ENCODE results near the gene PPIL6.

Gene PPIL6

GRCh38 chr6:109397020-109397419 lies 43.4 kb downstream of the PPIL6 start:
- DNase-seq (ENCODE audit: low read depth in 2 of 2, low spot score in 1 of 2) = no peak

GRCh38 chr6:109396046-109396718 lies 44.2 kb downstream of the PPIL6 start:
- no peak for DNase-seq (ENCODE audit: low read depth in 2 of 2, low spot score in 1 of 2)

DNA sequence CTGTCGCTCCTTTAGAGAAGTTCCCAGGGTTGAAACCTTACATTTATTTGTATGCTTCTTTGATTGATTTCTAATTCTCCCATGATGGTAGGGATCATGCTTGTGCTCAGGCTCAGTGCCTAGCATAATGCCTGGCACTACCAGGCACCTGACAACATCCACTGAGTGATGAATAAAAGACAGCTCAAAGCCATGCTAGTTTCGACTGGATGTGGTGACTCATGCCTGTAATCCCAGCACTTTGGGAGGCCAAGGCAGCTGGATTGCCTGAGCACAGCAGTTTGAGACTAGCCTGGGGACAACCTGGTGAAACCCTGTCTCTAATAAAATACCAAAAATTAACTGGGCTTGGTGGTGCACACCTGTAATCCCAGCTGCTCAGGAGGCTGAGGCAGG lies 46.5 kb downstream of the PPIL6 start:
- DNase-seq (ENCODE audit: low read depth in 2 of 2, low spot score in 1 of 2) = no peak

DNA sequence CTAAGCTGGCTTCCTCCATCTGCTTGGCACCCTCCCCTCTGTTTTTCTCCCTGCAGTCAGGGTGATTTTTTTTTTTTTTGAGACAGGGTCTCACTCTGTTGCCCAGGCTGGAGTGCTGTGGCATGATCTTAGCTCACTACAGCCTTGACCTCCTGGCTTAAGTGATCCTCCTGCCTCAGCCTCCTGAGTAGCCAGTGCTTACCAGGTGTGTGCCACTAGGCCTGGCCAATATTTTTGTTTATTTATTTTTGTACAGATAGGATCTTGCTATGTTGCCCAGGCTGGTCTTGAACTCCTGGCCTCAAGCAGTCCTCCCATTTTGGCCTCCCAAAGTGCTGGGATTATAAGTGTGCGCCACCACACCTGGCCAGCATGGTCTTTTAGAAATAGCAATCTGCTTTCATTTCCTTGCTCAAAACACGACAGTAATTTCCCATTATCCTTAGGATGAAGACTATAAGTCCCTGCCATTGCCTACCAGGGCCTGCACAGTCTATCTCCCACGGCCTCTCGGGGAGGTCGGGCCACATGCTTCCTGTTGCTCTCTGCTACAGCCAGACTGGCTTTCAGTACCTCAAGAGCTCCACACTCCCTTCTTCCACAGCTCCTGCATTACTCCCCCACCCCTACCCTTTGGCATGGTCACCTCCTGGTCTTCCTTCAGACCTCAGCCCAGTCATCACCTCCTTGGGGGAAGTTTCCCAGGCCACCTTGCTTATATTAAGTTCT lies 47.1 kb downstream of the PPIL6 start:
- no peak for DNase-seq (ENCODE audit: low read depth in 2 of 2, low spot score in 1 of 2)

DNA sequence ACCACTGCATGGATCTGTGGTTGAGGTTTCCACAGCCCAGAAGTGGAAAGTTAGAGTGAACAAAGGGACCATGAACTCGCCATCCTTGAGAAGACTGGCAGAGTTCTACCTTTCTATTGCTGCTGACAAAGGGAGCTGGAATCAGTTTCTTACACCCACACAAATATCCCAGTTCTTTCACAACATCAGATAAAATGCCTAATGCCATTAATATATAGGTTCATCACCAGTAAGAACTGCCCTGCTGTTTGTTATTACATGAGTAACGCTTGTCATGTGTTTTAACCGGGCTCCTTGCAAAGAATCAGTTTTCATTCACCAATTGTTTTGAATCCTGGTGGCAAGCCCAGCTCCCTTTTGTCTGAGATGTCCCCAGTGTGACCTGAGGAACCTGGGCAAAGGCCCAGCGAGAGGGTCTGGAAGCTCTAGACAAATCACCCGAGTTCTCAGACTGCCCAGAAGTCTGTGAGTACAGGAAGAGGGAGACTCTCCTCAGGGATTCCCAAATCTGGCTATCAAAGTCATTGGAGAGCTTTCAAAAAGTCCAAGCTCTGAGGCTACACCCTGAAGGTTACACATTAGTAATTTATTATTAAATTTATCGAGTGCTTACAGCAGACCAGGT lies 50.7 kb downstream of the PPIL6 start:
- DNase-seq (ENCODE audit: low read depth in 2 of 2, low spot score in 1 of 2) = no peak

- DNase-seq (ENCODE audit: low read depth in 2 of 2, low spot score in 1 of 2) = no peak
Measured at GRCh38 chr6:109388265-109388664, 52.2 kb downstream of the PPIL6 start.

GRCh38 chr6:109383438-109383940 lies 56.9 kb downstream of the PPIL6 start:
- no peak for DNase-seq (ENCODE audit: low read depth in 2 of 2, low spot score in 1 of 2)

- DNase-seq (ENCODE audit: low read depth in 2 of 2, low spot score in 1 of 2) = peak; percentile 81
Measured at GRCh38 chr6:109382576-109383437, 57.6 kb downstream of the PPIL6 start.

DNA sequence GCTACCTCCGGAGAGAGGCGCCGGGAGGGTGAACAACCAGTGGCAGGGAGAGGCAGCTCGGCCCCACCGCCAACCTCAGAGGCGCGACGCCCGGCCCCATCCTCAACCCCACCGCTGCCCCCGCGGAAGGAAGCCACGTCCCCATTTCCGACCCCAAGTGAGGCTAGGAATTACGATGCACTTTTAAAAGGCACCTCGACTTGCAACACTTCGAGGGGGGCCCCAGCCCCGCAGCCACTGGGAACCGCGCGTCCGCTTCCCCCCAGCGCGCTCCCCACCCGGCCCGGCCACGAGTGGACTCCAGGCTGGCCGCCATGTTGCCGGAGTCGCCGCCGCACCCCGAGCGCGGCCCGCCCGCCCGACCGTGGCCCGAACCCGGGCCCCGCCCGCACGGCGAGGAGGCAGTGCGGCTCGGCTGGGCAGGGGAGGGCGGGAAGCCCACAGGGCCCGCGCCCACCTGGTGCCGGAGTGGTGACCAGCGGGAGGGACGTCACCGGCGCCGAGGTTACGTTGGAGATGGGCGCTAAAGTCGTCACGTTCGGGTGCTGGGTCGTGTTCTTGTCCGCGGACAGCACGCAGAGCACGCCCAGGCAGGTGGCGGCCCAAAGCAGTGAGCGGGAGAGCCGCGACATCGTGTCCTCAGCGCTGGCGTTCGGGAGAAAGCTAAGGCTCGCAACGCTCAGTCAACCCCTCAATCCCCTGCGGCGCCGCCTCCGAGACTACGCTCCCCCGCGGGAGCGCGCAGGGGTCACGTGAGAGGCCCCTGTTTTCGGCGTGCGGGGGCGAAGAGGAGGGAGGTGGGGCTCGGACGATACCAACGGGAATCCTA lies 58.5 kb downstream of the PPIL6 start, which contains the start of gene CD164:
Gene CD164, minus strand, starts transcription at position 721 of the 829 bp plus-strand sequence. Its CDS starts 89 bp downstream, at position 632.
- DNase-seq (ENCODE audit: low read depth in 2 of 2, low spot score in 1 of 2) = peak; percentile 42 to 88

DNA sequence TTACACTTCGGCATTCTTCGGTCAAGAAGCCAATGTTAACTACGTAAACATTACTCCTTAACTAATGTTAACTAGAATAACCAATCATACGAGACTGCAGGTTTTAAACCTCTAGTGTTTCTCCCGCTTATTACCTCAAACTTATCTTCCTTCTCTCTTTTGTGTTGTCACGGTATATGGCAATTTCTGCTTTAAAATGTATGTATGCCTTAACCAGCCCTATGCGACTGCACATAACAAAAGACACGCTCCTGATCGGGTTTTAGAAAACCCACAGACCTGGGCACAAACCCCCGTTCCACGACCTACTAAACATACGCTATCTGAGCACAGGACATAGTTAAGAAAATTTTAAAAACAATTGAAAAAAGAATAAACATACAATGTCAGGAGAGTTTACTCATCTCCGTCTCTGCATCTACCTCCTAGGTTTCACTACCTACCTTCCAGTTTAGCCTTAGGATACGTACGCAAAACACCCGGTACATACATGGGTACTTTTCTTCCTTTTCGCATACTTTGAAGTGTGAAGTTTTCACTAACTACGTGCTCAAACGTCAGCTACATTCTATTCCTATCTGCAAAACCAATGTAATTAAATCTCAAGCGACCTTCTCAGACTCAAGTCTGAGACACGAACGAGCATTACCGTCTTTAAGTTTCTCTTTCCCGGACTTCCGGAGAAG lies 59.2 kb downstream of the PPIL6 start:
- no peak for DNase-seq (ENCODE audit: low read depth in 2 of 2, low spot score in 1 of 2)

DNA sequence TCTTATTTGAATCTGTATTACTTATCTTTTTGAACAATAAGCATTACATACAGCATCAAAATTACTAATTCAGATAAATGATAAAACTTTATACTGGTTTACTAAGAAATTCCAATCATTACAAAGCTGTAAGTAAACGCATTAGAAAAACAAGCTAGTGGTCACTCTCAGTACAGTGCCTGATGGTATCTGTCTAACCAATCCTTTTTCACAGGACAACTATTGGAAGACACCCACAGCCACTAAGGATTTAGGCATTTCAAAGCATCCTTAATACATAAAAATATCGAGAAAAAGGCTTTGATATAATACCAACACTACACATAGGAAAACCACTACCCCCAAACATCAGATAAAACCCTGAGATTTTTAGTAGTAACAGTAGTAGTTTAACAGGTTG lies 60.7 kb downstream of the PPIL6 start:
- no peak for DNase-seq (ENCODE audit: low read depth in 2 of 2, low spot score in 1 of 2)

DNA sequence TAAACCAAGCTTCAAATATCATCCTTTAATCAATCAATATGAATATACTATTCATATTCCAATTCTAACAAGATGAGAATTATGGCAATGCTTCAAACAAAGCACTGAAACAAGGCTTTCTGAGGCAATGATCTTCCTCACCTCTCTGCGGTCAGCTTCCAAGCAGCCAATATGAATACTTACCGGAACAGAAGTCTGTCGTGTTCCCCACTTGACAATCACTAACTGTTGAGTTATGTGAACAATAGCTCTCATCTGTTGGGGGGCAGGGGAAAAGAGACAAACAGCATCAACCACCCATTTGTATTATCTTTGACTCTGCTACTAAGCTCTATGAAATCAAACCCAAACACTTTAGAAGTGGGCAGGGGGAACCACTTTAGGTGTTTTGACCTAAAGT lies 62.7 kb downstream of the PPIL6 start:
- no peak for DNase-seq (ENCODE audit: low read depth in 2 of 2, low spot score in 1 of 2)

DNA sequence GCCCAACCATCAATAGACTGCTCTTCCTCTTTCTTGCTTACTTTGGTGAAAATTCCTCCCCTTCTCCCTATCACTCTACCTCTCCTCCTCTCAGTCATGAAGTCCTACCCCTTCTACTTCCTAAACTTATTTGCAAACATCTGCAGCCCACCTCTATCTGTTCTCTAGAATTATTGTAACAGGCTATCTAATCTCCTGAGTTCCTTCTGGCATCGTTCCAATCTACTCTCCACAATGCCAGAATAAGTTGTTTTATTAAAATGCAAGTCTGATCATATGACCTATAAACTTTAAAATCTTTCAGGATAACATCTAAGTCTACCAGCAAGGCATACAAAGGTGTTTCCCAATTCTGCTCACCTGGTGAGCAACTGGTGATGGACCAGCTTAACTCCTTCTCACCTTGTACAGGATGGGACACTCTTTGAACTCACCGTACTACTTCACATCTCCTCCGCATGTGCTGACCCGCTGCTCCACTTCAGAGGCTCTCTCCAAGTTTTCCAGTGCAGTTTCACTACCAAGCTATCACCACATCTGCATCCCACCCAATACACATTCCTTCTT lies 66.0 kb downstream of the PPIL6 start:
- DNase-seq (ENCODE audit: low read depth in 2 of 2, low spot score in 1 of 2) = no peak

GRCh38 chr6:109373762-109374161 lies 66.7 kb downstream of the PPIL6 start:
- DNase-seq (ENCODE audit: low read depth in 2 of 2, low spot score in 1 of 2) = no peak

DNA sequence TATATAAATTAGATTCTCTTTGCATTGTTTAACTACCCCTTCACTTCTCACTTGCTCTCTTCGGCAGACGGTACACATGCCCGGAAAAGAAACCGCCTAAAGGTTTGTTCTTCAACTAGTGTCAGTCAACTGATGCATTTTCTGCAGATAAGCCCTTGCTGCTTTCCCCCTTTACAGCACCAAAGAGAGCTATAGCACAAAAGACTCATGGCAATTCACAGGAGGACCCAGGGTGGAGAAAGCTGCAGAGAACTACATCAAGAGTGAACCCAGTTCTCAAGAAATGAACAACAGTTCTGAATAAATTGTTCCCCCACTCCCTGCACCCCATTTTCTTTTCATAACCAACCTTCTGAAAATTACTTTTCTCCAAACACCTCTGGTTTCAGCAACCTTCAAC lies 67.1 kb downstream of the PPIL6 start:
- DNase-seq (ENCODE audit: low read depth in 2 of 2, low spot score in 1 of 2) = no peak

GRCh38 chr6:109372130-109372529 lies 68.3 kb downstream of the PPIL6 start:
- DNase-seq (ENCODE audit: low read depth in 2 of 2, low spot score in 1 of 2) = no peak

- DNase-seq (ENCODE audit: low read depth in 2 of 2, low spot score in 1 of 2) = no peak
Measured at GRCh38 chr6:109370792-109371191, 69.6 kb downstream of the PPIL6 start.

- DNase-seq (ENCODE audit: low read depth in 2 of 2, low spot score in 1 of 2) = no peak
Measured at GRCh38 chr6:109370336-109370735, 70.1 kb downstream of the PPIL6 start.

DNA sequence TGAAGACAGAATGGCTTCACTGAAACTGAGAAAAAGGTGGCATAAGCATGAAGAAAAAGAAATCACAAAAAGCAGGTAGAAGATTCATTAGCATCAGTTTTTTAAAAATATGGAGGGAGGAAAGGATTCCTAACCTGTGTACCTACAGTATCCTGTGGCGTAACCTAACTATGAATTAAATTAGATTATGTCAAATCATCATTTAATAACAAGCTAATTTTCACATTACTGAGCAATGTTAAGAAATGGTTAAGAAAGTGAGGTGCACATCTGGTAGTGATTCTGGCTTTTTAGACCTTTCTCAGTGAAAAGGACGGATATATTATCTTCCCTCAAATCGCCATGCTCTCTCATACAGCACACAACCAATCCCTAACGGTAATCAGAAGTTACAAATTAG lies 70.7 kb downstream of the PPIL6 start:
- DNase-seq (ENCODE audit: low read depth in 2 of 2, low spot score in 1 of 2) = no peak
